Suppressor macrophage treated with lipopolysaccharide for 1 hour (primary cell): ENCODE measurements around the gene C5orf24.
"Not testable (repeated sequence)": the region's sequence is repeated elsewhere in the genome, so short reads cannot be mapped to it uniquely, and the experiment has no call there.

Experiments
- DNase-seq, 3 donors: peaks; one replicate each; pipeline ENCODE4 v3.0.0-alpha.2; 2020 to 2022

C5orf24 gene

DNA sequence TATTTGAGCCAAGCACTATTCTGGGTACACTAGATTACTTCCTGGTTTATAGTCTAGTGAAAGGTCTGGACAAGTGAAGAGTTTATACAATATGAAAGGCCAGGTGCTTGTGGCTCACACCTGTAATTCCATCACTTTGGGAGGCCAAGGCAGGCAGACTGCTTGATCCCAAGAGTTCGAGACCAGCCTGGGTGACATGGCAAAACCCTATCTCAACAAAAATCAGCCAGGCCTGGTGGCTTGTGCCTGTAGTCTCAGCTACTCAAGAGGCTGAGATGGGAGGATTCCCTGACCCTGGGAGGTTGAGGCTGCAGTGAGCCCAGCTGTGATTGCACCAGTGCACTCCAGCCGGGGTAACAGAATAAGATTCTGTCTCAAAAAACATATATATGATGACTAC is 18.9 kb downstream of the C5orf24 start:
- DNase-seq: no peak

DNA sequence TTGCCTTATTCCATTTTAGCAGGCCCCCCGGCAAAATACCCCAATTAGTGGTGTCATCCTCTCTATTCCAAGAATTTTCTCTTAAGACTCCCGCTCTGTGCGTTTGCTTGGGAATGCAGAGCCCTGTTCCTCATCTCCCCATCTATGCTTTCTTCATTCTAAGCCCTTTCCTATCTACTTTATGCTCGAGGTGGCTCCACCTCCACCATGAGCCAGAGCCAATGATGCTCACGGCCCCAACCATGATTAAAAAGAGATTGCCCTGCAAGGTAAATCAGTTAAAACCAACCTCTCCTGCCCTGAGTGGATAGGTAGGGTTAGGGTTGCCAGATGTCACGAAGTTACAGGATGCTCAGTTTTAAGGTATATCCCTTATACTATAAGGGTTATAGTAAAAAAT is 27.7 kb downstream of the C5orf24 start:
- no peak for DNase-seq

DNA sequence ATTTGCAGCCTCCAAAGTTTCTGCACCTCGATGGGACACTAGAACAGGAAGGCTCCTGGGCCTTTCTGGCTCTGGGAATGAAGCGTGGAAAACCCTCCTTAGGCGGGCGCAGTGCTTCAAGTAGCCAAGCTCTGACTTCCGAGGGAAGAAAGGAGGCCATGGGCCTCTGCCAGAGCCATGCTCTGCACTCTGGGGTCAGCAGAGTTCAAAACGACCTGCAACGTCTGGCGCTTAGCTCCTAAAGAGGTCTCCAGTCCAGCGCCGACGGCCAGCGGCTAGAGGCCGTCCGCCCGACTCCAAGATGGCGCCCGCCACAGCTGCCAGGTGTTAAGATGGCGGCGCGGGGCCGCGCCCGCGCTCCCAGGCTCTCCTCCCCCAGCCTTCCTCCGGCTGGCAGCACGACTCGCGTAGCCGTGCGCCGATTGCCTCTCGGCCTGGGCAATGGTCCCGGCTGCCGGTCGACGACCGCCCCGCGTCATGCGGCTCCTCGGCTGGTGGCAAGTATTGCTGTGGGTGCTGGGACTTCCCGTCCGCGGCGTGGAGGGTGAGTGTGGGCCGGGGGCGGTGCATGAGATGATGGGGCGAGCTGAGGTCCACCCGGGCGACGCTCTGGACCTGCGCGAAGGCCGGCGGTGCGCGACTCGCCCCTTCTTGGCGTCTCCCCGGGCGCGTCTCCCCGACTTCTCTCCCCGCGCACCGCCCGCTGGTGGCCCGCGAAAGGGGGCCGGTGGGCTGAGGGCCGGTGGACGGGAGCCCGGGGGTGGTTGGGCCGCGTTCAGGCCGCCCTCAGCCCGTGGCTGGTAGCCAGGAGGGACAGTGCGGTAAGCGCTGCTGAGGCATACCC is 28.4 kb downstream of the C5orf24 start, which contains the start of gene TXNDC15:
TSS of gene TXNDC15 (plus strand) at position 385 of the 844 bp plus-strand sequence. CDS start at position 442, 57 bp downstream.
- DNase-seq: peak; percentile 89 to 95 (median 90)

DNA sequence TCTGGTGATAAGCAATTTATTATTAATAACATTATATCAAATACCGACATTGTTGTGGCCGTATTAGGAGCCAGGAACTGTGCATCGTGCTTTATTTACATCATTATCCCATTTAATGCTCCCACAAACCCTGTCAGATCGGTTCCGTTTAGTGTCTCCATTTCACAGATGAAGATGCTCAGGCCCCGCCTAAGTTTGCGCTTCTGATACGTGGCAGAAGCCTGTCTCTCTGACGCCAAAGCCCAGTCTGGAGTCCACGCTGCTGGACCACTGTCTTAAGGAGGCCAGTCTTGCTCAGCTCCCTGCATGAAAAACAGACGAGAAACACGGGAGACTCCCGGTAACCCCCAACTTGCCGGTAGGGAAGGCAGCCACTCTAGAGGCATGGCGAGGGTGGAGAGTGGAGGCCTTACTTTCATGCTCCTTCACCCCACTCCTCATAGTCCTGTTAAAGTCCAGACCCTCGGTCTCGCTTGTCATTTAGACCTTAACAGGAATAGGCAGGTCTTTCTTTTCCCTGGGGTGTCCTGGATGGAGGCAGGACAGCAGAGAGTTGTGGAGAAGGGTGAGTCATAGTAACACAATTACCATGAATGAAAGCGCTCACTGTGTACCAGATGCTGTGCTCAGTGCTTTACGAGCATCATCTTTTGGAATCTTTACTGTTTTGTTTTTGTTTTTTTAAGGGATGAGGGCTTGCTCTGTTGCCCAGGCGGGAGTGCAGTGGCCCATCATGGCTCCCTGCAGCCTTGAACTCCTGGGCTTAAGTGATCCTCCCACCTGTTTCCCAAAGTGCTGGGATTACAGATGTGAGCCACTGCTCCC is 29.3 kb downstream of the C5orf24 start:
- peak; percentile 41 to 49 (median 42) for DNase-seq

DNA sequence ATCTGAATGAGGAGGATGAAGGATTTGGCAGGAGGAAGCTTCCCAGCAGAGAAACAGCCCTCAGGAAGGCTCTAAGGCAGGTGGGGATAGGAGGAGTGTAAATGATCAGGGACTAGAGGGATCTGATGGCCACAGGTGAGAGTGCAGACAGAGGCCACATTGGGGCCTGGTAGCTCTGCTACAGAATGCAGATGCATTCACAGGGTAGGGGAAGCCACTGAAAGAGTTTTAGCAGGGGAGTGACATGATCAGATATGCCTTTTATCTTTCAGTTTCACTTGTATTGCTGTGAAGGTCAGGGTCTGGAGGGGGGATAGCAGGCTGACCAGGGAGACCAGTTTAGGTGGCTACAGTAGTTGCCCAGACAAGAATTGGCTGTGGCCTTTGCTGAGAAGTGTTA is 31.4 kb downstream of the C5orf24 start:
- DNase-seq: no peak

DNA sequence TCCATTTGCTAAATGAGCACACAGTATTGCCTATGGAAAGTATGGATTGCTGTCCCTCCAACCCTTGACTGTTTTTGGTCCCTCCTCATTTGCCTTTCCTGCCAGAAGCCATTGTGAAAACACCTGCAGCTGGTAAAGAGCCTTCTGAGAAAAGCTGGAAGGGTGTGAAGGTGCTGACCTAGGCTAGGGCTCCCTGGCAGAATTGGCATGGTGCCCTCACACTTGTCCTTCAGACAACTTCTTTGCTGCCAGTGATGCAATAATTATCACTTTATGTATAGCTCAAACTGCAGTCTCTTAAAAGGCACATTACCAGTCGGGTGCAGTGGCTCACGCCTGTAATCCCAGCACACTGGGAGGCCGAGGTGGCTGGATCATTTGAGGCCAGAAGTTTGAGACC is 32.6 kb downstream of the C5orf24 start:
- DNase-seq: no peak

DNA sequence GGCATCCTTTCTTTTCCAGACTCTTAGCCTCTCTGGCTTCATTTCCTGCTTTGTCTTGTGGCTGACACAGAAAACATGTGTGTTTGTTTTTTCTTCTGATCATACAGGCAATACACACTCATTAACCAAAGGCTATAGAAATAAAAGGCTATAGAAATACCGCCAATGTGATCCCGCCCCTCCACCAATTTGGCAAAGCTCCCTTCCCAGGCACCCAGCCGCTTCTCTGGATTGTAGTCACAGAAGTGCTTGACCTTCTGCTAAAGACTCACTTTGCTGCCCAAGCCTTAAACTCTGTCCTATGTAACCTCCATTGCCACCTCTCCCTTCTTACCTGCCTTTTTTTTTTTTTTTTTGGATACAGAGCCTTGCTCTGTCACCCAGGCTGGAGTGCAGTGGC is 33.7 kb downstream of the C5orf24 start:
- DNase-seq: no peak

DNA sequence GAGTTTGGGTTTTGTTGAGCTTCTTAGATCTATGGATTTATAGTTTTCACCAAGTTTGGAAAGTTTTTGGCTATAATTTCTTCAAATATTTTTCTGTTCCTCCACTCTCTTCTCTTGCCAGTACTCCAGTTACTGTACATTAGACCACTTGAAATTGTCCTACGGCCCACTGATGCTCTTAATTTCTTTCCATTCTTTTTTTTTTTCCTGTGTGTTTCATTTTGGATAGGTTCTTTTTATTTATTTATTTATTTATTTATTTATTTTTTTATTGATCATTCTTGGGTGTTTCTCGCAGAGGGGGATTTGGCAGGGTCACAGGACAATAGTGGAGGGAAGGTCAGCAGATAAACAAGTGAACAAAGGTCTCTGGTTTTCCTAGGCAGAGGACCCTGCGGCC is 35.2 kb downstream of the C5orf24 start:
- DNase-seq: not testable (repeated sequence)

DNA sequence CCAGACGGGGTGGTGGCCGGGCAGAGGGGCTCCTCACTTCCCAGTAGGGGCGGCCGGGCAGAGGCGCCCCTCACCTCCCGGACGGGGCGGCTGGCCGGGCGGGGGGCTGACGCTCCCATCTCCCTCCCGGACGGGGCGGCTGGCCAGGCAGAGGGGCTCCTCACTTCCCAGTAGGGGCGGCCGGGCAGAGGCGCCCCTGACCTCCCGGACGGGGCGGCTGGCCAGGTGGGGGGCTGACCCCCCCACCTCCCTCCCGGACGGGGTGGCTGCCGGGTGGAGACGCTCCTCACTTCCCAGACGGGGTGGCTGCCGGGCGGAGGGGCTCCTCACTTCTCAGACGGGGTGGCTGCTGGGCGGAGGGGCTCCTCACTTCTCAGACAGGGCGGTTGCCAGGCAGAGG is 35.9 kb downstream of the C5orf24 start:
- DNase-seq: not testable (repeated sequence)

DNA sequence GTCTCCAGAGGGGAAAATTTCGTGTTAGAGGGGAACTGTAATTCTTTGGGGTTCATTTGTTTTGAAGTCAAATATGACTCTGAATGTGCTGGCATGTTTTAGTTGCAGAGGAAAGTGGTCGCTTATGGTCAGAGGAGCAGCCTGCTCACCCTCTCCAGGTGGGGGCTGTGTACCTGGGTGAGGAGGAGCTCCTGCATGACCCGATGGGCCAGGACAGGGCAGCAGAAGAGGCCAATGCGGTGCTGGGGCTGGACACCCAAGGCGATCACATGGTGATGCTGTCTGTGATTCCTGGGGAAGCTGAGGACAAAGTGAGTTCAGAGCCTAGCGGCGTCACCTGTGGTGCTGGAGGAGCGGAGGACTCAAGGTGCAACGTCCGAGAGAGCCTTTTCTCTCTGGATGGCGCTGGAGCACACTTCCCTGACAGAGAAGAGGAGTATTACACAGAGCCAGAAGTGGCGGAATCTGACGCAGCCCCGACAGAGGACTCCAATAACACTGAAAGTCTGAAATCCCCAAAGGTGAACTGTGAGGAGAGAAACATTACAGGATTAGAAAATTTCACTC is 41.9 kb downstream of the C5orf24 start:
- DNase-seq: no peak

DNA sequence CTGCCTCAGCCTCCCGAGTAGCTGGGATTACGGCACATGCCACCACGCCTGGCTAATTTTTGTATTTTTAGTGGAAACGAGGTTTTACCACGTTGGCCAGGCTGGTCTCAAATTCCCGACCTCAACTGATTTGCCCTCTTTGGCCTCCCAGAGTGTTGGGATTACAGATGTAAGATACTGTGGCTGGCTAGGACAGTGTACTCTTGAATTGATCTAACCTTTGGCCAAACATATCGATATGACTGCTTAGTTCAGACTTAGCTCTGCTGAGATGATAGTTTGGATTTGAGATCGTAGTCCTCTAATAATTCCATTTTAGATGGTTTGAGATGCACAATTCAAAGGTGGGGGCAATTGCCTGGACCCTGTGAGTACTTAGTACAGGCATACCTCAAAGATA is 43.6 kb downstream of the C5orf24 start:
- DNase-seq: no peak

DNA sequence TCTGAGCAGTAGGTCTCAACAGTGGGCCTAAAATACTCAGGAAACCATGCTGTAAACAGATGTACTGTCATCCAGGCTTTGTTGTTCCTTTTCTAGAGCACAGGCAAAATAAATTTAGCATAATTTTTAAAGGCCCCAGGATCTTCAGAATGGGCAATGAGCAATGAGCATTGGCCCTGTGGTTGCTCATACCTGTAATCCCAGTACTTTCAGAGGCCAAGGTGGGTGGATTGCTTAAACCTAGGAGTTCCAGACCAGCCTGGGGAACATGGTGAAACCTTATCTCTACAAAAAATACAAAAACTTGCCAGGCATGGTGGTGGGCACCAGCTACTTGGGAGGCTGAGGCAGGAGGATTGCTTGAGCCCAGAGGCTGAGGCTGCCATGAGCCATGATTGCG is 45.7 kb downstream of the C5orf24 start:
- no peak for DNase-seq

DNA sequence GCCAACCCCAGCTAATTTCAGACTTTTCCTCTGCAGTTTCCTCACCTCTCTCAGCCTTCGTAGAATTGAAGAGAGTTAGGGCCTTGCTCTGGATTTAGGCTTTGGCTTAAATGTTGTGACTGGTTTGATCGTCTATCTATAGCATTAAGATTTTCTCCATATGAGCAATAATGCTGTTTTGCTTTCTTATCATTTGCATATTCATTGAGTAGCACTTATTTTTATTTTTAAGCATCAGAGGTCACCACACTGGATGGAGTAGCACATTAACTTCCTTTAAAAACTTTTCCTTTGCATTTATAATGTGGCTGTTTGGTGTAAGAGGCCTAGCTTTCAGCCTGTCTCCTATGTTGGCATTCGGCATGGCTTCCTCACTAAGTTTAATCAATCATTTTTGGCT is 46.5 kb downstream of the C5orf24 start:
- DNase-seq: no peak

DNA sequence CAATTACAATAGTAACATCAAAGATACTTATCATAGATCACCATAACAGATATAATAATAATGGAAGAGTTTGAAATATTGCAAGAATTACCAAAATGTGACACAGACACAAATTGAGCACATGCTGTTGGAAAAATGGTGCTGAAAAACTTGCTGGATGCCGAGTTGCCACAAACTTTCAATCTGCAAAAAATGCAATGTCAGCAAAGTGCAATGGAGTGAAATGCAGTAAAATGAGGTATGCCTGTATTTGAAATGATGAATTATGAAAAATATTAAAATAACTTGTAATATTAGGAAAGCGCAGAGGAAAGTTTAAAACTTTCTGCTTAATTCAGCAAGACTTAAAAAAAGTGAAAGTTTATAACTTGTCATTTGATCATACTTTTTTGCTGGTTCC is 47.2 kb downstream of the C5orf24 start:
- DNase-seq: no peak

DNA sequence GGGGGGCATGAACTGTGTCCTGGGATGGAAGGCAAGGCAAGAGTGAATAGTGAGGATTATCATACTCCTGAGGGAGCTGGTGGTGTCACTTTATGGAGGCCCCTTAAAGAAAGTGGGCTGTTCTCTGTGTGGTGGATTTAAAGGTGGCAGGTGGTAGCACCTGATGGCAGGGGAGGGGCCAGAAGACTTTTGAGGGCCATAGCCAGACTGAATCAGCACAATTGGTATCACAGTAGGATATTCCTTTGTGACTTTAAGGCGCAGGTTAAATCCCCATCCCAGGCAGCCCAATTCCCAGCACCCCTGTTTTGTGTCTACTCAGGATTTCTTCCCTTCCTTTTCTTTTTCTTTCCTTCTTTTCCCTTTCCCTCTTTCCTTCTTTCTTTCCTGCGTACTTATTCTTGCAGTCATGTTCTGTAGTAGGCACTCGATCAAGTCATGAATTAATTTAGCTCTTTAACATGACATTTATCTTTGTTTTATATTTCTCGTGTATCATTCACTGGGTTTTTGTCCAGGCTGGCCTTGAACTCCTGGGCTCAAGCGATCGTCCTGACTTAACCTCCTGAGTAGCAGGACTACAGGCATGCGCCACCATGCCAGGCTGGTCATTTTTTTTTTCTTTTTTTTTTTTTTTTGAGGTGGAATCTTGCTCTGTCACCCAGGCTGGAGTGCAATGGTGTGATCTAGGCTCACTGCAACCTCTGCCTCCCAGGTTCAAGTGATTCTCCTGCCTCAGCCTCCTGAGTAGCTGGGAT is 48.2 kb downstream of the C5orf24 start:
- no peak for DNase-seq

DNA sequence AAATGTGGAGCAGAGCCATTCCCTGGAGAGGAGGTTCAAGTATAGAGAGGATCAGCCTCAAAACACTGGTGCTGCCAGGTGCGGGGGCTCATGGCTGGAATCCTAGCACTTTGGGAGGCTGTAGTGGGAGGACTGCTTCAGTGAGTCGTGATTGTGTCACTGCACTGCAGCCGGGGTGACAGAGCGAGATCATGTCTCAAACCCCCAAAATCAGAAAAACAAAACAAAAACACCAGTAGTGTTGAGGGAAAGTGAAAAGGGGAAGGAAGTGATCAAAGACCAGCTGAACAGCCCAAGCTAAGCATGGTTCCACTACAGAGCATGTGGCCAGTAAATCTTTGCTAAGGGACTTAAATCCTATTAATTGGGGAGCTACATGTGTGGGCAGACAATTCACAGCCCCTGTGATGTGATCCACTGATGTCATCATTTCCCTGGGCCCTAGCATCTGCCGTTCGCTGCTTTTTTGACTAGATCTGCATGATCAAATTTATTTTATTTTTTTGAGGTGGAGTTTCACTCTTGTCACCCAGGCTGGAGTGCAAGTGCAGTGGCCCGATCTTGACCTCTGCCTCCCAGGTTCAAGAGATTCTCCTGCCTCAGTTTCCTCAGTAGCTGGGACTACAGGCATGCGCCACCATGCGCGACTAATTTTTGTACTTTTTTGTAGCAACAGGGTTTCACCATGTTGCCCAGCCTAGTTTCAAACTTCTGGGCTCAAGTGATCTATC is 56.5 kb downstream of the C5orf24 start:
- DNase-seq: peak; percentile 65 to 82 (median 80)

DNA sequence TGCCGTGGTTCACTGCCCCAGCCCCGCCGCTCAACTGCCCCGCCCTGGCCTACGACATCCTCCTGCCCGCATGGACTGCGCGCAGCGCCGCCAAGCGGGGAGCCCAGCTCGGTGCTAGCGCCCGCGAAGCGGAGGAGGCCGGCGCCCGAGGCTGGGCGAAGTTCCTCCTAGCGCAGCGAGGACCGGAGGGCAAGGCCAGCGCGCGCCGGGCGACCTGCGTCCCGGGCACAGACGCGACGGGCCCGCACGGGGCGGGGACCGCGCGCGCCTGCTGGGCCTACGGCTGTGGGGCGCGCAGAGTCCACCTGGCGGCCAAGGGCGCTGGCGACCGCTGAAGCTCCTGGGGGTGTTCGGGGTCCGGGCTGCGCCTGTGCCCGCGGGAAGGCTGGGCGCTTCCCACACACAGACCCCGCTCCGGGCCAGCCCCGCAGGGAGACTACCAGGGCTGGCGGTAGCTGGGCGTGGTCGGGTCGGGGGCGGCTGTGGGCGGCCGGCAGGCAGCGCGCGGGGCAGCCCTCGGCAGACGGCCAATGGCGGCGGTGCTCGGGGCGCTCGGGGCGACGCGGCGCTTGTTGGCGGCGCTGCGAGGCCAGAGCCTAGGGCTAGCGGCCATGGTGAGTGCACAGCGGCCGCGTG is 59.0 kb downstream of the C5orf24 start, which contains the start of gene PCBD2:
TSS of gene PCBD2 (plus strand) at position 522 of the 636 bp plus-strand sequence. CDS start at position 531, 9 bp downstream.
- DNase-seq: peak; percentile 96 to 99 (median 98)

DNA sequence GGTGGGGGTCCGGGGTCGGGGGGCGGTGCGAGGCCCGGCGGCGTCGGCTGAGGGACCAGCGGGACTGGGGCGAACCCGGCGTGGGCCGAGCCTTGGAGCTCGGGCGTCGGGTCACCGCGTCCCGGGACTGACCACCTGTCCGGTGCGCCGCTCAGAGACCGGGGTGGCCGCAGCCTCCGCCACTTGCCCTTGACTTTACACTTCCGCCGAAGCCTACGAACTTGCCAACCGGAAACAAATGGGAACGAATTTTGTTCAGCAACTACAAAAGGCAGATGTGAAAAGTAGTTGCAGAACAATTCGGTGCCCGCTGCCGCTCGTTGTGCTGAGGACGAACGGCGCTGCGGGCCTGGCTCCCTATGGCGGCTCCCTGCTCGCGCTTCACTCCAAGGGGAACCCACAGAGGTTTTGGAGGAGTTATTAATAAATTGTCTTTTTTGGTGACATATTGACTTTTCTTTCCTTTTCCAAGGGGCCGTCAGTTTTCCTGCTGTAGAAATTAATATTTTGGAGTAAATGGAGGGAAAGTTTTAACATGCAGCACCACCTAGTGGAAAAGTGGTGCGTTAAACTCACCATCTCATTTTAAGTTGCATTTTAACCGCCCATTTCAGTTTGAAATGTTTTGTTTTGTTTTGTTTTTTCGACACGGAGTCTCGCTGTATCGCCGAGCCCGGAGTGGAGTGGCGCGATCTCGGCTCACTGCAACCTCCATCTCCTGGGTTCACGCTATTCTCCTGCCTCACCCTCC is 59.7 kb downstream of the C5orf24 start:
- peak; percentile 67 to 79 (median 75) for DNase-seq

DNA sequence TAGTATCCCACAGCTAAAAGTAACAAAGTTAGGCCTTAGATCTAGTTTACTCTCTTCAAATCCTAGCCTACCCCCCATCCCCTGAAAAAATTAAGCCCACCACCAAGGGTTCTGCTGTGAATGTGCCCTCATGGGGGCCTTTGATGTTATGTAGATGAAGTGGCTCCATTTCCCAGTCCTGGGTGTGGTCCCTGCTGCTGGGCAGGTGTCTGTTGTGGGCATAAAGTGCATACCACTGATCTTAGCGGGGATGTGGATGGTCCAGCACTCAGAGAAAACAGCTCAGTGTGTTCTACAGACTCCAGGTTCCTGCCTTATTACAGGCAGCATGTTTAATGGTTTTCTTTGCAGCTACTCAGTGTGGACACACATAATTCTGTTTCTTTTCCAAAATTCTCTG is 61.0 kb downstream of the C5orf24 start:
- DNase-seq: no peak
